Keratinocyte (primary cell): ENCODE results near the gene HSD17B1.
A peak's percentile ranks its signal among the peaks of the same experiment; 100 is the strongest.

ENCODE experiments used
- CTCF ChIP-seq, 3 experiments: IDR thresholded peaks in 1 of 3; conservative IDR thresholded peaks in 1 of 3; optimal IDR thresholded peaks in 1 of 3; 2 replicates in 2 of 3; 3 replicates in 1 of 3; pipeline versions ENCODE3 to v1.5.1; 2011; ENCODE audit warnings: low read length in 3 of 3, mild to moderate bottlenecking in 3 of 3, moderate library complexity in 2 of 3, control low read depth in 1 of 3, inconsistent platforms in 1 of 3; ENCODE audit not compliant: insufficient read depth in 2 of 3; ENCODE audit errors: extremely low read depth in 1 of 3
- EZH2 ChIP-seq: IDR thresholded peaks from one replicate; pipeline ENCODE4 v1.6.1; 2012; ENCODE audit warnings: inconsistent platforms, mild to moderate bottlenecking, low read length, moderate library complexity

DNA sequence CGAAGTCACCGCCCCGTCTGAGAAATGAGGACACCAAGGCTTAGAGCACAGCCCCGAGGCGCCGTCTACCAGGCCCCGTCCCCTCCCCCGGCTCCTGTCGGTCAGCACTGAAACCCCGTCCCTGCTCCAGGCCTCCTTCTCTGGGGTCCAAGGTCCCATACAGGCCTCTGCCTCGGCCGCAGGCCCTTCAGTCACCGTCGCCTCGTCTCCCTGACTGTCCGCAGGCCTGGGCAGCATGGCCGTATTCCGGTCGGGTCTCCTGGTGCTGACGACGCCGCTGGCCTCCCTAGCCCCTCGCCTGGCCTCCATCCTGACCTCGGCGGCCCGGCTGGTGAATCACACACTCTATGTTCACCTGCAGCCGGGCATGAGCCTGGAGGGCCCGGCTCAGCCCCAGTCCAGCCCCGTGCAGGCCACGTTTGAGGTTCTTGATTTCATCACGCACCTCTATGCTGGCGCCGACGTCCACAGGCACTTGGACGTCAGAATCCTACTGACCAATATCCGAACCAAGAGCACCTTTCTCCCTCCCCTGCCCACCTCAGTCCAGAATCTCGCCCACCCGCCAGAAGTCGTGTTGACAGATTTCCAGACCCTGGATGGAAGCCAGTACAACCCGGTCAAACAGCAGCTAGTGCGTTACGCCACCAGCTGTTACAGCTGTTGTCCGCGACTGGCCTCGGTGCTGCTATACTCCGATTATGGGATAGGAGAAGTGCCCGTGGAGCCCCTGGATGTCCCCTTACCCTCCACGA, 9.8 kb downstream of the HSD17B1 start:
- peak in 1 of 3 experiments; percentile 10 for TF ChIP-seq CTCF (optimal IDR thresholded peaks at IDR 0.05 in 1 of 3, IDR thresholded peaks at IDR 0.05 in 1 of 3, conservative IDR thresholded peaks at IDR 0.05 in 1 of 3; ENCODE audit: extremely low read depth in 1 of 3, insufficient read depth in 2 of 3, low read length in 3 of 3)
- no peak for TF ChIP-seq EZH2
